GM19397 (cell line): Measurements from ENCODE around the gene MAP1LC3C.

ENCODE experiments used
- ATAC-seq: cut with Tn5 transposase; IDR thresholded peaks from one replicate; pipeline ENCODE4 v1.9.1; 2021; ENCODE audit warnings: mild to moderate bottlenecking, moderate library complexity; ENCODE audit not compliant: unreplicated experiment

The MAP1LC3C gene

DNA sequence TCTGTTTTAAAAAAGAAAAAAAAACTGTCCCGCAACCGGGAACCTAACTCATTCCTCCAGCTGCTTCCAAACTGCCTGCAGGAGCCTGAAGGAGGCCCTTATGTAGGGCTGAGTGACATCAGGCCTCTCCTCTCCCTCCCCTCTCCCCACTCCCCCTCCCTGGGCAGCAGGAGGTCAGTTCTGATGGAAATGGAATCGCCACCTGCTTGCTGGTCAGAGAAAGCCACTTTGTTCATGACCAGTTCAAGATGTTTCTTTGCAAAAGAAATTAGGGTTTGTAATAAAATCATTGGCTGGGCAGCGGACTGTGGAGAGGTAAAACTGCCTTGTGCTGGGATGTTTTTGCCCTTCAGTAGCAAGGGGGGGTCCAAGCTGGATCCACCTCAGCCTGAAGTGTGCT is at the start of gene MAP1LC3C:
TSS of gene MAP1LC3C (minus strand) at position 73 of the 400 bp plus-strand sequence. CDS start 90 bp downstream, outside the sequence.
- no peak for ATAC-seq

DNA sequence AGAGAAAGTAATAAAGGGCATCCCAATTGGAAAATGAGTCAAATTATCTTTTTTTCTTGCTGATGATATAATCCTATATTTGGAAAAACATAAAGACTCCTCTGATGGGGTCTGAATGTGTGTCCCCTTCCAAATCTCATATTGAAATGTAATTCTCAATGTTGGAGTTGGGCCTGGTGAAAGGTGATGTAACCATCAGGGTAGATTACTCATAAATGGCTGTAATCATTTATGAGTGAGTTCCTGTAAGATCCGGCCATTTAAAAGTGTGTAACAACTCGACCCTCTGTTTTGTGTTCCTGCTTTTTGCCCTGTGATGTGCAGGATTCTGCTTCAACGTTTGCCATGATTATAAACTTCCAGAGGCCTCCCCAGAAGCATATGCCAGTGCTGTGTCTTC is 44.3 kb upstream of the MAP1LC3C start:
- ATAC-seq = no peak

DNA sequence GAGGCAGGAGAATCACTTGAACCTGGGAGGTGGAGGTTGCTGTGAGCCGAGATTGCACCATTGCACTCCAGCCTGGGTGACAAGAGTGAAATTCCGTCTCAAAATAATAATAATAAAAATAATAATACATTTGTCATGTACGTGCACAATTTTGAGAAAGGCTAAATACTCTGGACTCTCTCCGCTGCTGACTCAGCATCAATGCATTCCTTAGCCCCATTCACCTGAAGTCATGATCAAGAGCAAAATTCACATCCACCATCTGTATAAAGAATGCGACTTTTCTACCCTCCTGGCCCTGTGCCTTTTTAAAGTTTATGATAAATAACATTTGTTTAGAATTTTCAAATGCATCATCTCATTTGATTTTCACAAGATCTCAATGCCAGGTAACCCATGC is 35.5 kb upstream of the MAP1LC3C start:
- no peak for ATAC-seq

DNA sequence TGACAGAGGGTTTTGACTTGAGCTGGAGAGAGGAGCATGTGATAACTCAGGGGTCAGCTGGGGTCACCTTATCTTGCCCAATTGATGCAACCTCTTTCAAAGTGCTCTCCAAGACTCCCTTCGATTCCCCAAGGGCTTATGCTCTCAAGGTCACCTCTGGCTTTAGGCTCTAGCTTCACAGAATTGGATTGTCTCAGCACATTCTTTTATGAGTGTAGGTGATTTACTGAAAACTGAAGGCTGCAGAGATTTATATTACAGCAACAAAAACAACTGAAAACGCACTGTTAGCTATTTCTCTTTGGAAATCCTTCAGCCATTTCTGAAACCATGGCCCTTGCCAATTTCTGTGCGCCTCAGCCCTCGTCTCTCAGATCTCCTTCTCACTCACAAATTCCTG is 34.5 kb upstream of the MAP1LC3C start:
- ATAC-seq = no peak

DNA sequence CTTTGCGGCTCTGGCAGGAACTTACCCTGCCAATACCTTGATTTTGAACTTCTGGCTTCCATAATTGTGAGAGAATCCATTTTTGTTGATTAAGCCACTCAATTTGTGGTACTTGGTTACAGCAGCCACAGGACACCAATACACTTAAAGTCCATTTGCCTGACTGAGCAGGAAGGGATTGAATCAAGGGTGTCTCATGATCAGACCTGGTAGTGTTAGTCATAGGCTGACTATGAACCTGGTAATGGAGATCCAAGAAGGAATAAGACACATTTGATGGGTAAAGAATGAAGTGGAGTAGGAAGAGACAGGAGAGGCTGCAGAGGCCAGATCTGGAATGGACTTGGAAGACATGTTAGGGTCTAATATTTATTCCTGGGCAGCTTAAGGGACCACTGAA is 31.2 kb upstream of the MAP1LC3C start:
- no peak for ATAC-seq

DNA sequence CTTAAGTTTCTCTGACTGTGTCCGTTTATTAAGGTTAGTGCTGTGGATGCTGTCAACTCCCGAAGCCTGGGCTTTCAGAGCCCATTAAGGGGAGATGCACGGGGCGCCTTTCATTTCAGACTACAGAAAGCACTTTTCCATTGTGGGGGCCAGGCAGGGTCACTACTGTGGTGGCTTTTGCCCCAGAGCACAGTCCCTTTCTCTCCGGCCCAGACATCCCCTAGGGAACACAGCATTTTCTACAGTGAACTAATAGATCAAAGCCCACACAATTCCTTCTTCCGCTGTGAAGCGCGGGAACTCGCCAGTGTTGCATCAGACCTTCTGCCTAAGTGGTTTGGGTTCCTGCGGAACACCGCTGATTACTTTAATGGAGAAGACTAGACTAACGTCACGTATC is 26.8 kb upstream of the MAP1LC3C start:
- ATAC-seq = no peak

DNA sequence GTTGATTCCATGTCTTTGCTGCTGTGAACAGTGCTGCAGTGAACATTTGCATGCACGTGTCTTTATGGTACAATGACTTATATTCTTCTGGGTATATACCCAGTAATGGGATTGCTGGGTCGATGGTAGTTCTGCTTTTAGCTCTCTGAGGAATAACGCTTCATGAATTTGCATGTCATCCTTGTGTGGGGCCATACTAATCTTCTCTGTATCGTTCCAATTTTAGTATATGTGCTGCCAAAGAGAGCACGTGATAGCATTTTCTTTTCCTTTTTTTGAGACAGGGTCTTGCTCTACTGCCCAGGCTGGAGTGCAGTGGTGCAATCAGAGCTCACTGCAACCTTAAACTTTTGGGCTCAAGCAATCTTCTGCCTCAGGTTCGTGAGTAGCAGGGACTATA is 24.9 kb upstream of the MAP1LC3C start:
- no peak for ATAC-seq

DNA sequence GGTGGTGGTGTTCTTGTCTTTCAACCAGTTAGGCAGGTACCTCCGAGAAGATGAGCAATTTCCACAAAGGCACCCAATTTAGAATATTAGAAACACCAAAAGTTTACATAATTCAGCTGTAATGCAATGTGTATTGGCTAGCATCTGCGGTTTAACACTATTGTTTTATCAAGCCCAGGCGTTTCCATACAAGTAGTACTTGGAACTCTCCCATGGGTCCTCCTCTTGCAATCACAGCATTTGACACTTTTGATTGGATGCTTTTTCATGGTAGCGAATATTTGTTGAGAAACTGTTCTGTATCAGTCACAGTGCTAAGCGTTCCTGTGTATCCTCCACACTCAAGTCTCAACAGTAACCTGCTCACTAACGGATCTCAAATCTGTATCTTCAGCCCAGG is 20.1 kb upstream of the MAP1LC3C start:
- no peak for ATAC-seq

DNA sequence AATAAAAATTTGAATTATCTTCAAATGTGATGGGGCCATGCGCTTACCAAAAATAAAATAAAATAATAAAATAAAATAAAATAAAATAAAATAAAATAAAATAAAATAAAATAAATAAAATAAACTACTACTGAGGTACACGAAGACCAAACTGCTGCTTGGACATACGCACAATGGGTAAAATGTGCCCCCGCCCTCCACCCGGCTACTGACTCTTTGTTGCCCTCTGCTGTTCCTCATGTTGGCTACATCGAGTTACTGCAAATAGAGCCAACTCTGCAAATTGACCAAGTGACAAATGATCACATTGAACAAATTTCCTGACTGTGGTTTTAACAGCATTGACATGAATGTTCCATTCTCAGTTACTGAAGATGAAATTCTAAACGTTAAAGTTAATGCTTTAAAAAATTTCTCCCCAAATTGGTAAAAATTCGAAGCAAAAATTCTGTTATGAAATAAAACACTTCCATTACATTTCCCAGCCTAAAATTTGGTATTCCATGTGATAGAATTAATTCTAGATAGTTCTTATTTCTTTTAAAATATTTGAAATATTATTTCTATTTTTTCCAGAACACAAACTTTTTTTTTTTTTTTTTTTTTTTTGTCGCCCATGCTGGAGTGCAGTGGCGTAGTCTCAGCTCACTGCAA is 18.8 kb upstream of the MAP1LC3C start:
- peak; percentile 79 for ATAC-seq

DNA sequence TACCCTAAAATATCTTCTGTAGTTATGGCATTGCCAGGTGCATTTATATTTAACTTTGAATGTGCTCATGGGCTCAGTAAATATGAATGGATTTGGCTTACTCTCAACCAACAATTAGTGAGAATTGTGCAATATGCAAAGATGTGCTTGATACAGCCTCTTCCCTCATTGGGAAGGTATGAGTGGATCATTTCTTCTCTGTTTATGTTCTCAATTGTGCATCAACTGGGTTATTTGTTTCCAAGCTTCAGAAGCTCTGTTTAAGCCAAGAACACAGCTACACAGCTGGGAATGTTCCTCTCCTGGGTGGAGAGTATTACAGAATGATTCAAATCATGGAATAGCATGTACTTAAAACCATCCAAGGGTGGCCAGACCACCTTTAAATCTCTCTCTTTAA is 17.6 kb upstream of the MAP1LC3C start:
- ATAC-seq = no peak

DNA sequence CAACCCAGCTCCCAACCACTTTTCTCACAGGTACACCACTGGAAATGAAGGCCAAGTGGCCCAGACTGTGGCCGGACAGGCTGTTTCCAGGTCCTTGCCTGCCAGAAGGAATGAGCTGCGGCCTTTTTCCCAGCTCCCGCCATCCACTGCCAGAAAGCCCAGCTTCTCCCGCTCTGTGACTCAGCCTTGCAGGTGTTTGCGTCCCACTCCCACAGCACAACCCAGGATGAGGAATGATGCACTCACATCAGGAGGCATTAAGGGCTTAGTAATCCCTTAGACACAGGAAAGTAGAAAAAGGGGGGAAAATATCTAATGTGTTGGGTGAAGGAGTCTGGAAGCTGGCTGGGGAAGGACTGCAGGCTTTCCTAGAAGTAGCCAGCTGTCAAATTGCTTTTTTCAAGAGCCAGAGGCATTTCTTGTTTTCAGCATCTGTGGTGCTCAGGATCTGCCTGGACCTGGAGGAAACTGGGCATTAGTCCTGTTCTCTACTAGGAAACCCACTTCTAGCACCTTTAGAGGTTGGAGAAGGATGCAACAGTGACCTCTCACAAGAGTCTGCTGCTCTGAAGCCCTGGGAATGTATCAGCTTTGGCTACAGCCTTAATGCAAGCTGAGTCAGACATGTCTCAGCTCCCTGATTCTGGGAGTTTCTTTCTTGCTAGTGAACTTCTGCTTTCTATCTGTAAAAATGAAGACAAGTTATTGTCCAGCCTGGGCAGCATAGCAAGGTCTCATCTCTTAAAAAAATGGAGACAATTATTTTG is 13.2 kb upstream of the MAP1LC3C start:
- no peak for ATAC-seq

DNA sequence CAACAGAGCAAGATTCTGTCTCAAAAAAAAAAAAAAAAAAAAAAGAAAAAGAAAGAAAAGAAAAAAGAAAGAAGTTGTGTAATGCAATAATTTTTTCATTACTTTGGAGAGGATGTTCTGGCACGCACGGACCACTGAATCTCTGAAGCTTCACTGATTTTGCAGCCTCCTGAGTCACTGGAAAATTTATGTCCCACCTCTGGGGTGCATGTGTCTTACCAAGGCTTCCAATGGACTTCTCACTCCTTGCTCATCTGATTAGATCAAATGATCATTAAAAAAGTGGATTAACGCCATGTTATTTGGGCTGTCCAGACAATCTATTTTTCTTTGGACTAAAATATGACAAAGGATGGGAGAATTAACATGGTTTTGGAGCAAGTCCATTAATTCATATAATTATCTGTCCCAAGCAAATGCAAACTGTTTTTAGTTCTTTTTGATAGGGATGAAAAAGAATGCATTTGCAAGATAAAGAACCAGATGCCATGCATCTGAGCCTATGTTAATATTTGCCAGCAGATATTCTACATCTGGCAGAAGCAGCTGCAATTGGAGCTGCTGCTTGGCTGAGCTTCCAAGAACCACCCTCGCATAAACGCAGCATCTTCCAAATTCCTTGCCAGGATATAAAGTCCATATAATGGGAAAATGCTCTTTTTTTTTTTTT is 10.1 kb upstream of the MAP1LC3C start:
- no peak for ATAC-seq

DNA sequence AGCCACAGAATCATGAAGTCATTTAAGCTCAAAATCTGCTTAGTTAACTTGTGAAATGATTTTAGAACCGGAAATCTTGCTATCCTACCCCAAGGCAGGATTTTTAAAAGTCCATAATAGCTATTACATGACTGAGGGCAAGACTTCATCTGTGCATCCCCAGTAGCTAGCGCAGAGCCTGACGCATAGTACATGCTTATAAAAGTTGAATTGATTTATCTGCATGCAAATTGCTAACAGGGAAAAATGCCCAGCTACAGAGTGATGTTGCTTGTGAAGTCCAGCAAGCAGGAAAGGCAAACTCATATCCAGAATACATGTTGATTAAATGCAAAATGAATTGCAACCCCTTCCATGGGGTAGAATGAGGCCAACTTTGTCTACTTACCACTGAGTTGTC is 8.1 kb upstream of the MAP1LC3C start:
- ATAC-seq = no peak

DNA sequence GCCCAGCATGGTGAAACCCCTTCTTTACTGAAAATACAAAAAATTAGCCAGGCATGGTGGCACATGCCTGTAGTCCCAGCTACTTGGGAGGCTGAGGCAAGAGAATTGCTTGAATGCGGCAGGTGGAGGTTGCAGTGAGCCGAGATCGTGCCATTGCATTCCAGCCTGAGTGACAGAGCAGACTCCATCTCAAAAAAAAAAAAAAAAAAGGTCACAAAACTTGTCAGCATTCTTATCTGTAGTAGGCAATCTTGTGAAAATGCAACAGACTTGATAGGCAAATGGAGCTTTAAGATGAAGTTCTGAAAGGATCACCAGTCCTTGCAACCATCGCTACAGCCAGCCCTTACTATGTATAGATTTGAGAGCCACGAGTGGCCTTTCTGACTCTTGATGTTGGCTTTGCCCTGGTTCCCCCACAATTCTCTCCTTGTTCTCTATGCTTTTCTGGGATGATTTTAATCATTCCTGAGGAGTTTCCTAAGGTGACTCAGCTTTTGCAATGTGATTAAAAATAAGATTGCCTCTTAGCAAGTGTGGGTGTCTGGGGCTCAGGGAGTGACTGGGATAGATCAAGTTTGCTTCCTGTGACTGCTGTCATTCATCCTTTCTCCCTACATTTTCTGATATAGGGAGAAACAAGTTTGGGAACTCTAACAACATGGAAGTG is 7.1 kb upstream of the MAP1LC3C start:
- ATAC-seq = no peak

DNA sequence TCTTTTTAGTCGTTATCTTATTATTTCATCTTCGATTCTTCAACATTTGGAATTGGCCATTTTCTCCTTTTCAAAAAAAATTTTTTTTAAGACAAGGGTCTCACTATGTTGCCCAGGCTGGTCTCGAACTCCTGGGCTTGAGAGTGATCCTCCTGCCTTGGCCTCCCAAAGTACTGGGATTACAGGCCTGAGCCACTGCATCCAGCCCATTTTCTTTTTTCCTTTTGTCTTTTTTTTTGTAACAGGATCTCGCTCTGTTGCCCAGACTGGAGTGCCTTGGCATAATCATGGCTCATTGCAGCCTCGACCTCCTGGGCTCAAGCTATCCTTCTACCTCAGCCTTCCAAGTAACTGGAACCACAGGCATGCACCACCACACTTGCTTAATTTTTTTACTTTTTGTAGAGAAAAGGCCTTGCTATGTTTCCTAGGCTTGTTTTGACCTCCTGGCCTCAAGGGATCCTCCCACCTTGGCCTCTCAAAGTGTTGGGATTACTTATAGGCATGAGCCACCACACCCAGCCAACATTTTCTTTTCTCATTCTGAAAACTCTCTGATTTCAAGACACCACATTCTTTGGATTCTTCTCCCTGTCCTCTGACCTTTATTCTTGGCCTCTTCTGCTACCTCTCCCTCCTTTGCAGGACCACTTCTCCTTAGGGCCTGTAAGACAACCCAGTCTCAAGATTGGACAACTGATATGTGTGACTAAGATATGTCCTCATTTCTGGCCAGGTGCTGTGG is 6.0 kb upstream of the MAP1LC3C start:
- no peak for ATAC-seq

DNA sequence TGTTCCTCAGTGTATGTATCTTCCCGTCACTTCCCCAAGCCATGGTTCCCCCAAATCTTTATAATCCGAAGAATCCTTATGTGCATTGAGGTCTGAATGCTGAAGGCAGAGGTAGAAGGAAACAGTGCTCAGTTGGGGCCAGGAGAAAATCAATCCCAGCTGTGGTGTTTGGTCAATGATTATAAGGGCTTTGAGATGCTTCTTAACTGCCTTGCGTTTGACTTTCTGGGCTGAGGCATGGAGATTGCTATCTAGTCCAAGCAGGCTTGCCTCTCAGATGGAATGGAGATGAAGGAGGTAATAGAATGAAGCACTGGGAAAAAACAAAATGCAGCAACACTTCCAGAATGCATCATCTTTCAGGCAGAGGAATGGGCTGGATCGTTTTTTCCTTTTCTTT is 3.6 kb upstream of the MAP1LC3C start:
- no peak for ATAC-seq

DNA sequence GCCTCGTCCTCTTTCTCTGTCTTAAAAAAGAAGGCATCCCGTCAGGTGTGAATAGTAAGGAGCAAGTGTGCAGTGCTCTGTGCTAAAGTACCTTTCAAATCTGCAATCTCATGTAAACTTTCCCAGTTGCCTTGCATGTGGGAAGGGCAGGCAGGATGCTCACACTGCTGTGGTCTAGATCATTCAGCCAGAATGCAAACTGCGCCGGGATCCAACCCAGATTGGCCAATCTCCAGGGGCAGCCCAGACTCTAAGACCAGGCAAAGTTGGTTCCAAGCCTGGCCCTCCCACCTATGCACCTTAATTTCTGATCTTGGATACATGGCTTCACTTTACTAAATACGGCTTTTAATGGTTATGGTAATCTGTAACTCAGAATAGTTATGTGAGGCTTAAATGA is 3.2 kb upstream of the MAP1LC3C start:
- no peak for ATAC-seq

DNA sequence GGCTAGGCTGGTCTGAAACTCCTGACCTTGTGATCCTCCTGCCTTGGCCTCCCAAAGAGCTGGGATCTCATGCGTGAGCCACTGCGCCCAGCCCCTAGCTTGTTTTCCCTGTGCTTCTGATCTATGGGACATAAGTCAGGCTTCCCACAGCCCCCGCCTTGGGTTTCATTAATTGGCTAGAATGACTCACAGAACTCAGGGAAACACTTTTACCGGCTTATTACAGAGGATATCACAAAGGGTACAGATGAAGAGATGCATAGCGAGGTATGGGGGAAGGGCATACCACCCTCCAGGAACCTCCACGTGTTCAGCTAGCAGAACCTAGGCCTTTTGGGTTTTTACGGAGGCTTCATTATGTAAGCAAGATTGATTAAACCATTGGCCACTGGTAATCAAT is 1.5 kb upstream of the MAP1LC3C start:
- no peak for ATAC-seq

DNA sequence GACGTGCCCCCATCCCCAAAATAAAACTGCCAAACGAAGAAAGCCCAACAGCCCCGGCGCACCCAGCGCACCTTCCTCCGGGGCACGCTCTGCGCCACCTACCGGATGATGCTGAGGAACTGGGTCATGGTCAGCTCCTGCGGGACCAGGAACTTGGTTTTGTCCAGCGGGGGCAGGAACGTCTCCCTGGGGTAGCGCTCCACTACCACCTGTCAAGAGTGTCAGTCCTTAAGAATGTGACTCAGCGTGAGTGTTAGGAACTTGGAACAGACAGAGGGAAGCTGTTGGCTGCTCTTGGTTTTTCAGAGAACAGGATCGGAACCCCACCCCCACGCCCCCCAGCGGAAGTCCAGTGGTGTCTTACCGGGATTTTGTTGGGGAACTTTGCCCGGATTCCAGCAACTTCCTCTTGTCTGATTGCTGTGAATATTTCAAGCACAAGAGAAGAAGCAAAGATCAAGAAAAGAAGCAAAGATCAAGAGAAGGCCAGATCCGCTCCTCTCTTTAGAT is 431 bp downstream of the MAP1LC3C start:
- peak; percentile 71 for ATAC-seq

DNA sequence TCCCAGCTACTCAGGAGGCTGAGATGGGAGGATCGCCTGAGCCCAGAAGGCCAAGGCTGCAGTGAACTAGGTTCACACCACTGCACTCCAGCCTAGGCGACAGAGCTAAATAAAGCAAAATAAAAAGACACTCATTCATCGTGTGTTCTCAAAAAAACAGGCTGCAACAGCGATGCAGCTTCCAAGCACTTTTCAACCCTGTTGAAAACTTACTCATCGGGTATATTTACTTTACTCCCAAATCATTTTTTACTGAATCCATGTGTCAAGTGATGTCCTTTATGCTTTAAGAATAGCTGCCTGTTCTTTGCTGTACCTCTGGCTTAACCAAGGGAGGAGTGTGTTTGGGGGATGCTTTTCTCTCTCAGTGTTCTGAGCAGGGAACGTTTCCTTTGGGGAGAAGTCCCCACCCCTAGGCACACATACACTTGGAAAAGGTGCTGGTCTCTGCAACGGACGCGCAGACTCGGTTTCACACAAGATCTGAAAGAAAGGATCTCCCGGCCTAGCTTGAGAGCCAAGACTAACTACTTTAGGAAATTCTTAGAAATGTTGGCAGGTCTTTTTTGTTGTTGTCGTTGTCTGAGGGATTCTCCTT is 1.4 kb downstream of the MAP1LC3C start:
- no peak for ATAC-seq
